Neutrophil (primary cell): ENCODE data around the gene SSU72.
"Not testable (repeated sequence)": the region's sequence is repeated elsewhere in the genome, so short reads cannot be mapped to it uniquely, and the experiment has no call there.

Source experiments
- H3K27ac ChIP-seq: fragments of 200-600 bp; sonication (generic); 2 replicates; pipeline ENCODE4 v1.5.1; 2016; ENCODE audit warnings: mild to moderate bottlenecking, moderate library complexity
- H3K27me3 ChIP-seq: fragments of 200-600 bp; sonication (generic); 2 replicates; pipeline ENCODE4 v1.6.0; 2016; ENCODE audit warnings: mild to moderate bottlenecking
- H3K36me3 ChIP-seq: fragments of 200-600 bp; sonication (generic); 2 replicates; pipeline ENCODE4 v1.5.1; 2017
- H3K4me1 ChIP-seq, 2 experiments: fragments of 200-600 bp in 1 of 2; sonication (generic) in 1 of 2; 1 replicate in 1 of 2; 2 replicates in 1 of 2; pipeline versions ENCODE4 v1.5.1 to v1.6.1; 2013 to 2016; ENCODE audit warnings: low read depth in 1 of 2, low read length in 1 of 2, mild to moderate bottlenecking in 1 of 2, moderate library complexity in 1 of 2; ENCODE audit not compliant: control insufficient read depth in 1 of 2, insufficient read depth in 1 of 2
- H3K4me3 ChIP-seq, 2 experiments: fragments of 200-600 bp in 1 of 2; sonication (generic) in 1 of 2; 1 replicate in 1 of 2; 2 replicates in 1 of 2; pipeline ENCODE4 v1.5.1; 2013 to 2016; ENCODE audit warnings: low read depth in 1 of 2, low read length in 1 of 2, mild to moderate bottlenecking in 1 of 2, moderate library complexity in 1 of 2
- H3K9me3 ChIP-seq: fragments of 200-600 bp; sonication (generic); 2 replicates; pipeline ENCODE4 v1.5.1; 2016
- CTCF ChIP-seq: fragments of 200-600 bp; sonication (generic); IDR thresholded peaks from 2 replicates; pipeline ENCODE4 v1.5.1; 2016; ENCODE audit warnings: antibody characterized with exemption

Gene SSU72

GRCh38 chr1:1528301-1529267 is 46.1 kb downstream of the SSU72 start:
- Histone ChIP-seq H3K4me3 (no peak overlapping the region), H3K9me3 (no peaks in the 10 kb centered on the region), H3K36me3 (peaks cover 15% of the 10 kb centered on the region), H3K27ac (no peak overlapping the region), H3K4me1 (no peaks in the 10 kb centered on the region), H3K27me3 (no peaks in the 10 kb centered on the region)
- no peak for TF ChIP-seq CTCF

GRCh38 chr1:1527092-1527816 is 47.4 kb downstream of the SSU72 start:
- Histone ChIP-seq H3K27me3 (no peaks in the 10 kb centered on the region), H3K27ac (no peak overlapping the region), H3K36me3 (peaks cover 19% of the 10 kb centered on the region), H3K4me3 (no peak overlapping the region), H3K4me1 (no peaks in the 10 kb centered on the region), H3K9me3 (no peaks in the 10 kb centered on the region)
- TF ChIP-seq CTCF = no peak

GRCh38 chr1:1526476-1526875 is 48.2 kb downstream of the SSU72 start:
- not testable (repeated sequence) for H3K4me3 ChIP-seq, H3K27ac ChIP-seq, H3K9me3 ChIP-seq, H3K4me1 ChIP-seq, H3K27me3 ChIP-seq
- peaks cover 23% of the 10 kb centered on the region for H3K36me3 ChIP-seq

- H3K4me3 ChIP-seq, H3K27me3 ChIP-seq, H3K4me1 ChIP-seq, H3K9me3 ChIP-seq, H3K27ac ChIP-seq: not testable (repeated sequence)
- H3K36me3 ChIP-seq = peaks cover 34% of the 10 kb centered on the region
Observed at GRCh38 chr1:1524750-1525383, 49.8 kb downstream of the SSU72 start.

- H3K36me3 ChIP-seq = peaks cover 37% of the 10 kb centered on the region
- not testable (repeated sequence) for H3K4me1 ChIP-seq, H3K27ac ChIP-seq, H3K27me3 ChIP-seq, H3K4me3 ChIP-seq, H3K9me3 ChIP-seq
Observed at GRCh38 chr1:1523651-1524050, 51.0 kb downstream of the SSU72 start.

GRCh38 chr1:1523226-1523625 is 51.4 kb downstream of the SSU72 start:
- not testable (repeated sequence) for H3K4me1 ChIP-seq, H3K4me3 ChIP-seq, H3K27ac ChIP-seq, H3K9me3 ChIP-seq, H3K27me3 ChIP-seq
- H3K36me3 ChIP-seq = peaks cover 37% of the 10 kb centered on the region

- not testable (repeated sequence) for H3K27me3 ChIP-seq, H3K27ac ChIP-seq, H3K4me3 ChIP-seq, H3K9me3 ChIP-seq, H3K4me1 ChIP-seq
- peaks cover 38% of the 10 kb centered on the region for H3K36me3 ChIP-seq
Observed at GRCh38 chr1:1522536-1522935, 52.1 kb downstream of the SSU72 start.

GRCh38 chr1:1521331-1521730 is 53.3 kb downstream of the SSU72 start:
- Histone ChIP-seq H3K36me3 (peaks cover 33% of the 10 kb centered on the region), H3K4me3 (no peak overlapping the region), H3K27ac (no peak overlapping the region), H3K27me3 (no peaks in the 10 kb centered on the region), H3K4me1 (no peaks in the 10 kb centered on the region), H3K9me3 (no peaks in the 10 kb centered on the region)
- no peak for TF ChIP-seq CTCF

- H3K36me3 ChIP-seq = peaks cover 33% of the 10 kb centered on the region
- not testable (repeated sequence) for H3K9me3 ChIP-seq, H3K27ac ChIP-seq, H3K27me3 ChIP-seq, H3K4me1 ChIP-seq, H3K4me3 ChIP-seq
Observed at GRCh38 chr1:1519805-1520505, 54.7 kb downstream of the SSU72 start.

GRCh38 chr1:1518621-1519007 is 56.0 kb downstream of the SSU72 start:
- H3K36me3 ChIP-seq = peaks cover 32% of the 10 kb centered on the region
- not testable (repeated sequence) for H3K9me3 ChIP-seq, H3K4me1 ChIP-seq, H3K27ac ChIP-seq, H3K27me3 ChIP-seq, H3K4me3 ChIP-seq
